ENCODE data around the gene HSF4.

The HSF4 gene

GRCh38 chr16:67188798-67189197 is 24.3 kb downstream of the HSF4 start:
- TF ChIP-seq Cebpa-rat (IDR thresholded peaks at IDR 0.05), result no peak
- Histone ChIP-seq H3K4me1 (peaks cover 43 to 56% (median 53%) of the 10 kb centered on the region in 10 experiments), H3K27me3 (peaks cover 9 to 27% (median 18%) of the 10 kb centered on the region in 11 experiments), H3K4me3 (no peak overlapping the region), H3K27ac (no peak overlapping the region), H3K9ac (no peak overlapping the region), H3K36me3 (peaks cover 0 to 11% (median 9%) of the 10 kb centered on the region in 11 experiments; a peak in 17 of 22 replicates), H3K4me2 (no peak overlapping the region), H4K20me1 (peaks cover 0 to 37% (median 27%) of the 10 kb centered on the region in 11 experiments; a peak in 21 of 22 replicates), H3K9me3 (replicated peaks in 1 of 11) (no peaks in the 10 kb centered on the region)

GRCh38 chr16:67190041-67190440 is 25.5 kb downstream of the HSF4 start, which contains the start of gene EXOC3L1:
TSS of gene EXOC3L1 (minus strand) at chr16:67190136. CDS start at chr16:67189676, 460 bp downstream.
- H3K4me1 ChIP-seq, result peaks cover 40 to 58% (median 53%) of the 10 kb centered on the region in 10 experiments
- no peak for TF ChIP-seq Cebpa-rat (IDR thresholded peaks at IDR 0.05)
- peaks cover 2 to 16% (median 8%) of the 10 kb centered on the region in 11 experiments for H3K27me3 ChIP-seq
- peak within 1 kb of the TSS in 10 of 11 experiments; percentile 9 to 100 (median 68); a peak in 14 of 22 replicates for H3K4me2 ChIP-seq
- H3K4me3 ChIP-seq, result no peak within 1 kb of the TSS
- H4K20me1 ChIP-seq, result peaks cover 5 to 40% (median 30%) of the 10 kb centered on the region in 11 experiments; a peak in 21 of 22 replicates
- no peaks in the 10 kb centered on the region for H3K9me3 ChIP-seq (replicated peaks in 1 of 11)
- peaks cover 11 to 24% (median 21%) of the 10 kb centered on the region in 11 experiments for H3K36me3 ChIP-seq
- no peak within 1 kb of the TSS for H3K27ac ChIP-seq
- H3K9ac ChIP-seq, result 0 out of 22 replicates have a peak within 1 kb of the TSS, but pooled peaks of 1 of the 11 experiments have one; percentile 24

GRCh38 chr16:67190448-67191399 is 26.2 kb downstream of the HSF4 start:
- H3K4me2 ChIP-seq, result peak overlapping the region in 9 of 11 experiments; percentile 49 to 100 (median 81); a peak in 13 of 22 replicates
- TF ChIP-seq Cebpa-rat (IDR thresholded peaks at IDR 0.05), result no peak
- no peak overlapping the region for H3K9ac ChIP-seq

GRCh38 chr16:67191411-67191994 is 27.0 kb downstream of the HSF4 start:
- Histone ChIP-seq H3K4me2 (peak overlapping the region; percentile 48 to 100 (median 81)), H3K9me3 (replicated peaks in 1 of 11) (no peaks in the 10 kb centered on the region), H3K4me1 (peaks cover 39 to 61% (median 48%) of the 10 kb centered on the region in 10 experiments), H3K27me3 (peaks cover 0 to 2% (median 0%) of the 10 kb centered on the region in 11 experiments; a peak in 3 of 22 replicates), H3K36me3 (peaks cover 26 to 38% (median 36%) of the 10 kb centered on the region in 11 experiments), H3K27ac (peak overlapping the region in 4 of 11 experiments; percentile 91 to 95 (median 94); a peak in 8 of 22 replicates), H4K20me1 (peaks cover 12 to 44% (median 41%) of the 10 kb centered on the region in 11 experiments; a peak in 21 of 22 replicates), H3K9ac (peak overlapping the region in 7 of 11 experiments; percentile 92 to 98 (median 96); a peak in 13 of 22 replicates), H3K4me3 (peak overlapping the region; percentile 89 to 100 (median 96); a peak in 19 of 20 replicates)
- TF ChIP-seq Cebpa-rat (IDR thresholded peaks at IDR 0.05), result no peak

More at GRCh38 chr16:67190448-67191399, 26.2 kb downstream of the HSF4 start:
- Histone ChIP-seq H3K27ac (no peak overlapping the region), H3K36me3 (peaks cover 18 to 31% (median 28%) of the 10 kb centered on the region in 11 experiments), H3K27me3 (peaks cover 0 to 9% (median 3%) of the 10 kb centered on the region in 11 experiments; a peak in 11 of 22 replicates), H4K20me1 (peaks cover 11 to 42% (median 34%) of the 10 kb centered on the region in 11 experiments; a peak in 21 of 22 replicates), H3K9me3 (replicated peaks in 1 of 11) (no peaks in the 10 kb centered on the region), H3K4me1 (peaks cover 39 to 58% (median 50%) of the 10 kb centered on the region in 10 experiments), H3K4me3 (no peak overlapping the region)

- Histone ChIP-seq H3K27ac (peak within 1 kb of the TSS; percentile 79 to 95 (median 91)), H4K20me1 (peaks cover 18 to 50% (median 47%) of the 10 kb centered on the region in 11 experiments; a peak in 21 of 22 replicates), H3K27me3 (no peaks in the 10 kb centered on the region), H3K4me1 (peaks cover 39 to 68% (median 53%) of the 10 kb centered on the region in 10 experiments), H3K9ac (peak within 1 kb of the TSS; percentile 90 to 98 (median 95)), H3K9me3 (replicated peaks in 1 of 11) (no peaks in the 10 kb centered on the region), H3K36me3 (peaks cover 32 to 45% (median 42%) of the 10 kb centered on the region in 11 experiments), H3K4me3 (peak within 1 kb of the TSS; percentile 89 to 100 (median 96)), H3K4me2 (peak within 1 kb of the TSS; percentile 94 to 100 (median 99))
- no peak for TF ChIP-seq Cebpa-rat (IDR thresholded peaks at IDR 0.05)
Observed at GRCh38 chr16:67191995-67192681, 27.6 kb downstream of the HSF4 start, which contains the start of gene E2F4. TSS of gene E2F4 (plus strand) at chr16:67192155. CDS start at chr16:67192228, 73 bp downstream.

GRCh38 chr16:67192781-67193361 is 28.3 kb downstream of the HSF4 start:
- Histone ChIP-seq H3K4me1 (peaks cover 47 to 75% (median 61%) of the 10 kb centered on the region in 10 experiments), H3K27ac (peak overlapping the region; percentile 79 to 95 (median 91)), H3K27me3 (no peaks in the 10 kb centered on the region), H3K4me3 (peak overlapping the region; percentile 89 to 100 (median 96)), H3K4me2 (peak overlapping the region; percentile 94 to 100 (median 99)), H4K20me1 (peaks cover 25 to 58% (median 54%) of the 10 kb centered on the region in 11 experiments; a peak in 21 of 22 replicates), H3K36me3 (peaks cover 40 to 52% (median 50%) of the 10 kb centered on the region in 11 experiments), H3K9me3 (replicated peaks in 1 of 11) (no peaks in the 10 kb centered on the region), H3K9ac (peak overlapping the region; percentile 90 to 98 (median 95))
- no peak for TF ChIP-seq Cebpa-rat (IDR thresholded peaks at IDR 0.05)

- peaks cover 42 to 59% (median 56%) of the 10 kb centered on the region in 11 experiments for H3K36me3 ChIP-seq
- peaks cover 28 to 64% (median 61%) of the 10 kb centered on the region in 11 experiments; a peak in 21 of 22 replicates for H4K20me1 ChIP-seq
- no peaks in the 10 kb centered on the region for H3K9me3 ChIP-seq (replicated peaks in 1 of 11)
- peaks cover 53 to 82% (median 67%) of the 10 kb centered on the region in 10 experiments for H3K4me1 ChIP-seq
- TF ChIP-seq Cebpa-rat (IDR thresholded peaks at IDR 0.05), result no peak
- H3K4me3 ChIP-seq, result peak overlapping the region; percentile 89 to 100 (median 96)
- peak overlapping the region; percentile 94 to 100 (median 99) for H3K4me2 ChIP-seq
- H3K27me3 ChIP-seq, result no peaks in the 10 kb centered on the region
- peak overlapping the region; percentile 90 to 98 (median 95) for H3K9ac ChIP-seq
- H3K27ac ChIP-seq, result peak overlapping the region in 10 of 11 experiments; percentile 86 to 95 (median 92); a peak in 18 of 22 replicates
Observed at GRCh38 chr16:67193536-67193935, 29.0 kb downstream of the HSF4 start.

All from BLaER1 treated with 17β-estradiol and CSF1 and Interleukin-3, amounts not matched to agents 10 nM and 100 nM (cell line).